ENCODE measurements around the gene LCLAT1.

LCLAT1 gene

DNA sequence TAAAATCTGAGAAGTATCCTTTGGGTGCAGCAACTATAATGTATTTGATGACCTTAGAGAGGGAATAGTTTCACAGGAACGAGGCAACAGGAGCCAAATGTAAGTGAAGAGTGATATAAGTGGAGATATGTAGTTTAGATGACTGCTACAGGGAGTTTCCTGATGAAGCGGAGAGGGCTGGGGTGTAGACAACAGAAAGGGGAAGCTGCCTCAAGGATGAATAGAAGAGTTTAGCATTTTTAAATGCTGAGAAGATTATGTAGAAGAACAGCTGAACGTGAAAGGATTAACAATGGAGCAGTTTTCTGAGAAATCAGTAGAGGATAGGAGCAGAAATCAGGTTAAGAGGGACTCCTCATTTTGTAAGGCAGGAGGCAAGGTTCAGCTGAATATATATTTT is 133.3 kb downstream of the LCLAT1 start:
- ChIA-PET POLR2A (no interaction called here), CTCF (no interaction called here)
- Histone ChIP-seq H3K9me3 (ENCODE audit: control insufficient read depth, insufficient read depth, low read depth, low read length) (no peaks in the 10 kb centered on the region), H3K36me3 (ENCODE audit: control insufficient read depth in 2 of 2, insufficient read depth in 1 of 2, low read length in 2 of 2) (no peaks in the 10 kb centered on the region), H3K4me3 (ENCODE audit: low read depth, low read length) (no peak overlapping the region), H3K27ac (ENCODE audit: extremely low read depth, low read depth, low read length) (no peak overlapping the region), H3K4me1 (ENCODE audit: control insufficient read depth, insufficient read depth, low read length) (no peaks in the 10 kb centered on the region)
- TF ChIP-seq ZNF596 (tag by site-specific recombination; IDR thresholded peaks at IDR 0.05) (no peak), ZBTB7A (tag by site-specific recombination; IDR thresholded peaks at IDR 0.05; ENCODE audit: low read depth) (no peak), SP3 (tag by site-specific recombination; IDR thresholded peaks at IDR 0.05) (no peak), ZNF114 (tag by site-specific recombination; IDR thresholded peaks at IDR 0.05) (no peak), ZNF423 (tag by site-specific recombination; IDR thresholded peaks at IDR 0.05) (no peak), ZNF560 (tag by site-specific recombination; IDR thresholded peaks at IDR 0.05; ENCODE audit: borderline replicate concordance) (no peak), OSR2 (tag by site-specific recombination; IDR thresholded peaks at IDR 0.05) (no peak), EGR2 (tag by site-specific recombination; IDR thresholded peaks at IDR 0.05; ENCODE audit: low read depth) (no peak), ZBTB8A (tag by site-specific recombination; IDR thresholded peaks at IDR 0.05) (no peak), ZNF398 (tag by site-specific recombination; IDR thresholded peaks at IDR 0.05) (no peak), SP7 (tag by site-specific recombination; IDR thresholded peaks at IDR 0.05) (no peak), FEZF1 (tag by site-specific recombination; IDR thresholded peaks at IDR 0.05) (no peak), ZNF677 (tag by site-specific recombination; IDR thresholded peaks at IDR 0.05) (no peak), ZNF10 (tag by site-specific recombination; IDR thresholded peaks at IDR 0.05) (no peak)

GRCh38 chr2:30582521-30582920 is 135.5 kb downstream of the LCLAT1 start:
- TF ChIP-seq GLIS2 (tag by site-specific recombination; IDR thresholded peaks at IDR 0.05) (no peak), GLIS1 (tag by site-specific recombination; IDR thresholded peaks at IDR 0.05) (no peak), ZNF664 (tag by site-specific recombination; IDR thresholded peaks at IDR 0.05) (no peak), ZNF184 (tag by site-specific recombination; IDR thresholded peaks at IDR 0.05) (no peak), ZNF324 (tag by site-specific recombination; IDR thresholded peaks at IDR 0.05) (no peak), SP3 (tag by site-specific recombination; IDR thresholded peaks at IDR 0.05) (no peak), ZSCAN4 (tag by site-specific recombination; IDR thresholded peaks at IDR 0.05) (no peak), ZXDB (tag by site-specific recombination; IDR thresholded peaks at IDR 0.05) (no peak), ZNF24 (tag by site-specific recombination; IDR thresholded peaks at IDR 0.05) (no peak), ZBTB11 (tag by site-specific recombination; conservative IDR thresholded peaks at IDR 0.05; ENCODE audit: low read depth) (no peak)
- ChIA-PET POLR2A (interaction anchor here (0.7 kb wide), 1 partner anchor 598 kb away, joined by 3 read pairs; no protein-coding TSS in a partner anchor), CTCF (no interaction called here)
- Histone ChIP-seq H3K27ac (ENCODE audit: extremely low read depth, low read depth, low read length) (no peak overlapping the region), H3K9me3 (ENCODE audit: control insufficient read depth, insufficient read depth, low read depth, low read length) (no peaks in the 10 kb centered on the region), H3K4me3 (ENCODE audit: low read depth, low read length) (no peak overlapping the region), H3K4me1 (ENCODE audit: control insufficient read depth, insufficient read depth, low read length) (no peaks in the 10 kb centered on the region), H3K36me3 (ENCODE audit: control insufficient read depth in 2 of 2, insufficient read depth in 1 of 2, low read length in 2 of 2) (no peaks in the 10 kb centered on the region)

All from HEK293 (cell line).